HEK293T (cell line): ENCODE measurements around the gene PARP3.

Experiments
- CTCF ChIA-PET: fragments of 350-600 bp; formaldehyde crosslinking; extraction: SDS; loops from one replicate; lab custom pipeline; 2021; ENCODE audit warnings: antibody characterized with exemption, inconsistent platforms; lab: Yijun Ruan, JAX
- POLR2A ChIA-PET: fragments of 350-600 bp; formaldehyde crosslinking; extraction: SDS; loops from one replicate; lab custom pipeline; 2020; ENCODE audit warnings: antibody characterized with exemption, inconsistent platforms; lab: Yijun Ruan, JAX
- DNase-seq: peaks from one replicate; pipeline ENCODE4 v3.0.0; 2012; ENCODE audit warnings: mixed read lengths; ENCODE audit errors: extremely low spot score
- ARNT ChIP-seq: fragments of 450-650 bp; IDR thresholded peaks from 2 replicates; pipeline ENCODE4 v1.6.1; 2017; ENCODE audit warnings: mild to moderate bottlenecking
- BHLHE40 ChIP-seq: fragments of 450-650 bp; IDR thresholded peaks from 2 replicates; pipeline ENCODE4 v1.6.1; 2016; ENCODE audit warnings: mild to moderate bottlenecking, moderate library complexity, borderline replicate concordance
- CTBP1 ChIP-seq: fragments of 450-650 bp; IDR thresholded peaks from 2 replicates; pipeline ENCODE4 v1.6.1; 2016; ENCODE audit warnings: borderline replicate concordance
- ELF4 ChIP-seq: fragments of 450-650 bp; IDR thresholded peaks from 2 replicates; pipeline ENCODE4 v1.6.1; 2017; ENCODE audit warnings: antibody characterized with exemption
- FOXA1 ChIP-seq: fragments of 450-650 bp; IDR thresholded peaks from 2 replicates; pipeline ENCODE4 v1.6.1; 2016; ENCODE audit warnings: mild to moderate bottlenecking
- FOXK2 ChIP-seq: fragments of 450-650 bp; IDR thresholded peaks from 2 replicates; pipeline ENCODE4 v1.6.1; 2016; ENCODE audit warnings: mild to moderate bottlenecking
- FOXM1 ChIP-seq: fragments of 450-650 bp; IDR thresholded peaks from 2 replicates; pipeline ENCODE4 v1.6.1; 2017; ENCODE audit warnings: mild to moderate bottlenecking, borderline replicate concordance
- HDGF ChIP-seq: fragments of 450-650 bp; IDR thresholded peaks from 2 replicates; pipeline ENCODE4 v1.6.1; 2017; ENCODE audit warnings: antibody characterized with exemption, borderline replicate concordance
- L3MBTL2 ChIP-seq: fragments of 450-650 bp; conservative IDR thresholded peaks from 2 replicates; pipeline ENCODE4 v1.6.1; 2016; ENCODE audit warnings: mild to moderate bottlenecking
- LEF1 ChIP-seq: fragments of 450-650 bp; IDR thresholded peaks from 2 replicates; pipeline ENCODE4 v1.6.1; 2017; ENCODE audit warnings: mild to moderate bottlenecking, borderline replicate concordance
- NFRKB ChIP-seq: fragments of 450-650 bp; IDR thresholded peaks from 2 replicates; pipeline ENCODE4 v1.6.1; 2016; ENCODE audit warnings: mild to moderate bottlenecking, moderate library complexity
- SP1 ChIP-seq: fragments of 450-650 bp; IDR thresholded peaks from 2 replicates; pipeline ENCODE4 v1.6.1; 2017
- SUZ12 ChIP-seq: fragments of 450-650 bp; IDR thresholded peaks from 2 replicates; pipeline ENCODE4 v1.6.1; 2016; ENCODE audit warnings: mild to moderate bottlenecking
- TARDBP ChIP-seq: fragments of 450-650 bp; IDR thresholded peaks from 2 replicates; pipeline ENCODE4 v1.6.1; 2016
- ZNF384 ChIP-seq: fragments of 450-650 bp; IDR thresholded peaks from 2 replicates; pipeline ENCODE4 v1.6.1; 2016
- TF ChIP-seq, protein P1 (sequence below): fragments of 450-650 bp; IDR thresholded peaks from 2 replicates; pipeline ENCODE4 v1.6.1; 2016

PARP3 gene

DNA sequence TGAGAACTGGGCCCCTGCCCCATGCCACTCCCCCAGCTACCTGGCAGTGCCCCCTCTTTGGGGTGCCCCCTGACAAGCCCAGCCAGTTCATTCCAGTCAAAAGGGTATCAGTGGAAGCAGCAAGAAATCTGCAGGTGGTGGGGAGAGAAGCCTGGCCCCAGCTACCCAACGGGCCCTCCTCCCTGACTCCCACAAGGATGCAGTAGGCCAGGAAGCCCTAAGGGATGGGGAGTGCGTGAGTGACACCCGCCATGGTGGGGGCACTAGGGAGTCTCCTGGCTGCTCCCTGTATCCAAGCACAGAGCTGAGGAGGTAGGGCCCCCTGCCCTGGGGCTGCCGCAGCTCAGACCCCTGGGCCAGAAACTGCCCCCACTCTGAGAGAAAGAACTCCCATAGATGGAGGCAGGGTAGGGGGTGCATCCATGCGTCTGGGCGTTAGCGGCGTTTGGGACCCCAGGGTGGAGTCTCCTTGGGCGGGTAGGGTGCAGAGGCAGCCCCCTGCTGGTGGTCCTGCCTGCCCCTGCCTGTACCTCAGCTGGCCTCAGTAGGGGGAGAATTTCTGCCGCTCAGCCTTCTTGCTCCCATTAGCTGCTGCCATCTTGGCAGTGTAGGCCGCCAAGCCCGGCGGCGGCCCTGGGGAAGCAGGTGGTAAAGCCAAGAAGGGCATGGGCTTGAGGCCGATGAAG is 15.5 kb downstream of the PARP3 start:
- DNase-seq, result no peak
- CTCF ChIA-PET, result interaction anchor here (0.6 to 1.1 kb wide), 2 partner anchors 15 to 19 kb away, joined by 3 read pairs; partner anchors contain the start of gene PARP3

GRCh38 chr3:51958603-51959521 is 16.7 kb downstream of the PARP3 start:
- no peak for DNase-seq
- CTCF ChIA-PET, result no interaction called here
- TF ChIP-seq NFRKB (no peak), FOXM1 (no peak), L3MBTL2 (no peak), ELF4 (no peak), CTBP1 (no peak), SP1 (no peak), FOXA1 (no peak)
- POLR2A ChIA-PET, result no interaction called here

More for the DNA sequence above, 15.5 kb downstream of the PARP3 start:
- POLR2A ChIA-PET, result interaction anchor here (0.6 to 1.0 kb wide), 2 partner anchors 16 to 38 kb away, joined by 3 to 4 read pairs; partner anchors contain the start of genes ABHD14B and RPL29
- TF ChIP-seq, protein P1, sequence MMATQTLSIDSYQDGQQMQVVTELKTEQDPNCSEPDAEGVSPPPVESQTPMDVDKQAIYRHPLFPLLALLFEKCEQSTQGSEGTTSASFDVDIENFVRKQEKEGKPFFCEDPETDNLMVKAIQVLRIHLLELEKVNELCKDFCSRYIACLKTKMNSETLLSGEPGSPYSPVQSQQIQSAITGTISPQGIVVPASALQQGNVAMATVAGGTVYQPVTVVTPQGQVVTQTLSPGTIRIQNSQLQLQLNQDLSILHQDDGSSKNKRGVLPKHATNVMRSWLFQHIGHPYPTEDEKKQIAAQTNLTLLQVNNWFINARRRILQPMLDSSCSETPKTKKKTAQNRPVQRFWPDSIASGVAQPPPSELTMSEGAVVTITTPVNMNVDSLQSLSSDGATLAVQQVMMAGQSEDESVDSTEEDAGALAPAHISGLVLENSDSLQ, result no peak
- TF ChIP-seq SP1 (no peak), ELF4 (no peak), SUZ12 (no peak), HDGF (no peak), BHLHE40 (no peak), LEF1 (no peak), NFRKB (no peak), L3MBTL2 (no peak), ARNT (no peak), CTBP1 (no peak), FOXA1 (no peak), TARDBP (no peak), FOXK2 (no peak), FOXM1 (no peak)

DNA sequence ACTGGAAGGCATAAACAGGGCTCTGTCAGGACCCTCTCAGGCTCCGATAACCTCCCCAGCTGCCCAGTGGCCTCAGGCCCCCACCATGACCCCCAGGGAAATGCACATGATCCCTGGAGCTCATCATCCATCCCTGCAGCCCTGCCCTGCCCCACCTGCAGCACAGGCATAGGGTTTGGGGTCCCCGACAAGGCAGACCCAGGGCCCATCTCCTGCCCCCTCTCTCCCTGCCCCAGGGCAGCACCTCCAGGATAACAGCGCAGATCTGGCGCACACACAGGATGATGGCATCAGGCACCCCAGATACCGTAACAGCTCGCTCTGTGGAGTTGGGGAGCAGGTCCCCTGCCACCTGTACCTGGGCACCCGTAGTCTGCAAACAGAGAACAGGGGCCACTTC is 17.5 kb downstream of the PARP3 start:
- CTCF ChIA-PET, result no interaction called here

GRCh38 chr3:51960386-51960785 is 18.2 kb downstream of the PARP3 start:
- TF ChIP-seq HDGF (no peak), NFRKB (no peak), L3MBTL2 (no peak), SUZ12 (no peak), FOXK2 (no peak), BHLHE40 (no peak), SP1 (no peak), FOXM1 (no peak), TARDBP (no peak), ZNF384 (no peak)
- TF ChIP-seq, protein P1, result no peak
- no peak for DNase-seq
- ChIA-PET POLR2A (interaction anchor here (3.4 to 4.9 kb wide), 2 partner anchors 14 to 18 kb away, joined by 20 to 23 read pairs; partner anchors contain the start of genes ABHD14A, ABHD14B, PARP3 and RRP9), CTCF (interaction anchor here (1.3 kb wide), 1 partner anchor 18 kb away, joined by 4 read pairs; the partner anchor contains the start of genes PARP3 and RRP9)

More for the DNA sequence above, 17.5 kb downstream of the PARP3 start:
- POLR2A ChIA-PET, result no interaction called here
- DNase-seq, result no peak
- TF ChIP-seq L3MBTL2, result no peak
- no peak for TF ChIP-seq FOXK2
- no peak for TF ChIP-seq ZNF384

GRCh38 chr3:51961011-51961410 is 18.8 kb downstream of the PARP3 start:
- POLR2A ChIA-PET, result interaction anchor here (3.4 to 4.9 kb wide), 2 partner anchors 13 to 19 kb away, joined by 20 to 23 read pairs; partner anchors contain the start of genes ABHD14A, ABHD14B, PARP3 and RRP9
- CTCF ChIA-PET, result interaction anchor here (1.3 kb wide), 1 partner anchor 19 kb away, joined by 4 read pairs; the partner anchor contains the start of genes PARP3 and RRP9
- no peak for DNase-seq
- no peak for TF ChIP-seq SP1
- TF ChIP-seq SUZ12, result no peak
- no peak for TF ChIP-seq FOXK2
- TF ChIP-seq ARNT, result no peak

DNA sequence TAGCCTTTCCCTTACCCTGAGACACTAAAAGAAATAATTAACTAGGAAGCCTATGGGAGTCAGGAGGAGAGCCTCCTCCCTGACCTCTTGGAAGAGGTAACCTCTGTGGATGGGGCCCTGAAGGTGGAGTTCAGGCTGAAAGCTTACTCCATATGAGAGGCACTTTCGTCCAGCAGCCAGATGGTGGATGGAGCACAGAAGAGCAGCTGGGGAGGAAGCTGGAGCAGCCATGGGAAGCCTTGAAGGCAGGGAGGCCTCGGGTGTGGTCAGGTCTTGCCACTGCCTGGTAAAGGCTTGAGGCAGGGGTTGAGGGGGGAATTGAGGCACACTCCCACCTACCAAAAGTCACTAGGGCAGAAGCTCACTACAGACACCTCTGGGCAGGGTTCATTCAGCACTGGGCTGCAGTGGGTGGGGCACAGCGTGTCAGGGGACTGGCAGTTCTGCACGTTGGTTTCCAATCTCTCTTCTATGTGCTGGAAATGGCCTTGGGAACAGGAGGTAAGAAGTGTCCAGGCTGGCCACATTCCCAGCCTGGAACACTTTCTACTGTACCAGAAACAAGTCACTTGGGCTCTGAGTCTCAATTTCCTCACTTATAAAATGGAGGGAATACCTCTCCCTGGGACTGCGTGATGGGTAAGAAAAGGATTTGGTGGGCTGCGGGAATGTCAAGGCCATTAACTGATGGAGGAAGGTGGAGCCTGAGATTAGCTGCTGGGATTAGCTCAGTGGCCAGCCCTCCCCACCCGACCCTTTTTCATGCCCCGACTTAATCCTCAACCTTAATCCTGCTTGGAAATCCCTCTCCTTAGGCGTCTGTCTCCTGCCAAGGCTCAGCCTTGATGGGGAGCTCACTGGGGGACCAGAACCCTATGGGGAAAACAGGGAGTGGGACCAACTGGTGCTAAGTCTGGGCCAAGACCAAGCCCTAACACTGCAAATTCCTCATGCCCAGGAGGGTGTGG is 19.7 kb downstream of the PARP3 start:
- CTCF ChIA-PET, result interaction anchor here (0.6 to 1.5 kb wide), 3 partner anchors 12 to 21 kb away, joined by 3 to 5 read pairs (median 4); partner anchors contain the start of genes ABHD14B, ACY1, PARP3 and RRP9
- no peak for DNase-seq
- POLR2A ChIA-PET, result interaction anchor here (1.0 to 4.9 kb wide), 3 partner anchors 9 to 20 kb away, joined by 4 to 23 read pairs (median 20); partner anchors contain the start of genes ABHD14A, ABHD14B, PARP3 and RRP9
- no peak for TF ChIP-seq NFRKB
- TF ChIP-seq L3MBTL2, result no peak
- TF ChIP-seq, protein P1, result no peak
